ENCODE measurements around the gene FOXN1.

DNA sequence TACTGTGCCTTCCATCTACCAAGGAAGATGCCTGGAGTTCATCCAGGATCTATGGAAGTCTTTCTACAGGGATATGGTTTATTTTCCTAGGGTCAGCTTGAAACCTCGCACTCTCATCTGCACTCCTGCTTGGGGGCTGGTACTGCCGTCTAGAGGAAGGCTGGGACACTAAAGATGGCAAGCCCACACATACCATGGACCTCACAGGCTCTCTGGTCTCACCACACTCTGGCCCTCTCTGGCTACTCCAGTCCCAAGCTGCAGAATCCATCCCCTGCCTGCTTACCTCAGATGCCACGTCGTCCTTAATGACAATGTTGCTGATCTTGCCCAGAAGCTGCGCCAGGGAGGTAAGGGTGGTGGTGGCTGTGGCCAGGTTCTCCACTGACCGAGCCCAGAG, 48.4 kb downstream of the FOXN1 start:
- TF ChIP-seq EP300 (IDR thresholded peaks at IDR 0.05; ENCODE audit: low read depth) (no peak), POLR2A (IDR thresholded peaks at IDR 0.05) (no peak), POLR2AphosphoS5 (IDR thresholded peaks at IDR 0.05) (no peak)
- TF ChIP-seq, protein P1, sequence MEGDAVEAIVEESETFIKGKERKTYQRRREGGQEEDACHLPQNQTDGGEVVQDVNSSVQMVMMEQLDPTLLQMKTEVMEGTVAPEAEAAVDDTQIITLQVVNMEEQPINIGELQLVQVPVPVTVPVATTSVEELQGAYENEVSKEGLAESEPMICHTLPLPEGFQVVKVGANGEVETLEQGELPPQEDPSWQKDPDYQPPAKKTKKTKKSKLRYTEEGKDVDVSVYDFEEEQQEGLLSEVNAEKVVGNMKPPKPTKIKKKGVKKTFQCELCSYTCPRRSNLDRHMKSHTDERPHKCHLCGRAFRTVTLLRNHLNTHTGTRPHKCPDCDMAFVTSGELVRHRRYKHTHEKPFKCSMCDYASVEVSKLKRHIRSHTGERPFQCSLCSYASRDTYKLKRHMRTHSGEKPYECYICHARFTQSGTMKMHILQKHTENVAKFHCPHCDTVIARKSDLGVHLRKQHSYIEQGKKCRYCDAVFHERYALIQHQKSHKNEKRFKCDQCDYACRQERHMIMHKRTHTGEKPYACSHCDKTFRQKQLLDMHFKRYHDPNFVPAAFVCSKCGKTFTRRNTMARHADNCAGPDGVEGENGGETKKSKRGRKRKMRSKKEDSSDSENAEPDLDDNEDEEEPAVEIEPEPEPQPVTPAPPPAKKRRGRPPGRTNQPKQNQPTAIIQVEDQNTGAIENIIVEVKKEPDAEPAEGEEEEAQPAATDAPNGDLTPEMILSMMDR (IDR thresholded peaks at IDR 0.05), result no peak

Data from transverse colon (tissue), 4 donors.